DOHH2 (cell line): ENCODE data around the gene ZNF804B.

Experiments
- H3F3A ChIP-seq: fragments of 200-600 bp; sonication (generic), shearing (Covaris generic); 2 replicates; pipeline ENCODE4 v1.6.0; 2016; ENCODE audit warnings: antibody characterized with exemption, mild to moderate bottlenecking; ENCODE audit not compliant: control insufficient read depth, insufficient read depth
- H3K27ac ChIP-seq: fragments of 200-600 bp; sonication (generic); 2 replicates; pipeline ENCODE4 v1.5.1; 2014; ENCODE audit warnings: low read depth, mild to moderate bottlenecking, low read length, moderate library complexity
- H3K27me3 ChIP-seq: fragments of 200-600 bp; sonication (generic); 2 replicates; pipeline ENCODE4 v1.6.1; 2014; ENCODE audit warnings: mild to moderate bottlenecking, low read length, mixed read lengths; ENCODE audit not compliant: control insufficient read depth
- H3K36me3 ChIP-seq: fragments of 200-600 bp; sonication (generic); 2 replicates; pipeline ENCODE4 v1.6.1; 2014; ENCODE audit warnings: mild to moderate bottlenecking, low read length, moderate library complexity, mixed read lengths; ENCODE audit not compliant: control insufficient read depth
- H3K4me1 ChIP-seq: fragments of 200-600 bp; sonication (generic); 2 replicates; pipeline ENCODE4 v1.6.1; 2014; ENCODE audit warnings: mild to moderate bottlenecking, low read length, mixed read lengths; ENCODE audit not compliant: control insufficient read depth
- H3K4me2 ChIP-seq: fragments of 200-600 bp; sonication (generic); 2 replicates; pipeline ENCODE4 v1.6.0; 2014; ENCODE audit warnings: mild to moderate bottlenecking, low read length, moderate library complexity
- H3K4me3 ChIP-seq: fragments of 200-600 bp; sonication (generic); 2 replicates; pipeline ENCODE4 v1.5.1; 2014; ENCODE audit warnings: mild to moderate bottlenecking, low read length, mixed read lengths
- H3K79me2 ChIP-seq: fragments of 200-600 bp; sonication (generic); 2 replicates; pipeline ENCODE4 v1.6.1; 2014; ENCODE audit warnings: mild to moderate bottlenecking, low read length, mixed read lengths; ENCODE audit not compliant: control insufficient read depth
- H3K9me2 ChIP-seq: fragments of 200-600 bp; sonication (generic); replicated peaks from 2 replicates; pipeline ENCODE4 v1.6.1; 2014; ENCODE audit warnings: mild to moderate bottlenecking, low read length, mixed read lengths; ENCODE audit not compliant: control insufficient read depth
- H3K9me3 ChIP-seq: fragments of 200-600 bp; sonication (generic); 2 replicates; pipeline ENCODE4 v1.6.1; 2014; ENCODE audit warnings: antibody characterized with exemption, low read length, mixed read lengths; ENCODE audit not compliant: control insufficient read depth, insufficient read depth
- H4K20me1 ChIP-seq: fragments of 200-600 bp; sonication (generic); 2 replicates; pipeline ENCODE4 v1.6.0; 2014; ENCODE audit warnings: low read depth, mild to moderate bottlenecking, antibody characterized with exemption, low read length, moderate library complexity; ENCODE audit not compliant: control insufficient read depth, insufficient read depth
- EZH2phosphoT487 ChIP-seq: fragments of 200-600 bp; sonication (generic); IDR thresholded peaks from 2 replicates; pipeline ENCODE4 v1.6.1; 2017; ENCODE audit warnings: borderline replicate concordance, mild to moderate bottlenecking, antibody characterized with exemption, low read length, moderate library complexity, mixed read lengths
- TF ChIP-seq, protein P1 (sequence below): fragments of 200-600 bp; sonication (generic); IDR thresholded peaks from one replicate; pipeline ENCODE4 v1.5.1; 2014; ENCODE audit warnings: antibody characterized with exemption, mild to moderate bottlenecking, low read depth, low read length; ENCODE audit not compliant: poor library complexity, severe bottlenecking

Gene ZNF804B

GRCh38 chr7:89283302-89283701, 523.8 kb downstream of the ZNF804B start:
- Histone ChIP-seq H3K27ac (no peak overlapping the region), H3K4me2 (no peak overlapping the region), H3F3A (no peaks in the 10 kb centered on the region), H3K9me3 (no peaks in the 10 kb centered on the region), H4K20me1 (no peaks in the 10 kb centered on the region), H3K4me3 (no peak overlapping the region), H3K27me3 (no peaks in the 10 kb centered on the region), H3K36me3 (no peaks in the 10 kb centered on the region), H3K4me1 (no peaks in the 10 kb centered on the region), H3K9me2 (no peaks in the 10 kb centered on the region), H3K79me2 (no peaks in the 10 kb centered on the region)
- TF ChIP-seq, protein P1, sequence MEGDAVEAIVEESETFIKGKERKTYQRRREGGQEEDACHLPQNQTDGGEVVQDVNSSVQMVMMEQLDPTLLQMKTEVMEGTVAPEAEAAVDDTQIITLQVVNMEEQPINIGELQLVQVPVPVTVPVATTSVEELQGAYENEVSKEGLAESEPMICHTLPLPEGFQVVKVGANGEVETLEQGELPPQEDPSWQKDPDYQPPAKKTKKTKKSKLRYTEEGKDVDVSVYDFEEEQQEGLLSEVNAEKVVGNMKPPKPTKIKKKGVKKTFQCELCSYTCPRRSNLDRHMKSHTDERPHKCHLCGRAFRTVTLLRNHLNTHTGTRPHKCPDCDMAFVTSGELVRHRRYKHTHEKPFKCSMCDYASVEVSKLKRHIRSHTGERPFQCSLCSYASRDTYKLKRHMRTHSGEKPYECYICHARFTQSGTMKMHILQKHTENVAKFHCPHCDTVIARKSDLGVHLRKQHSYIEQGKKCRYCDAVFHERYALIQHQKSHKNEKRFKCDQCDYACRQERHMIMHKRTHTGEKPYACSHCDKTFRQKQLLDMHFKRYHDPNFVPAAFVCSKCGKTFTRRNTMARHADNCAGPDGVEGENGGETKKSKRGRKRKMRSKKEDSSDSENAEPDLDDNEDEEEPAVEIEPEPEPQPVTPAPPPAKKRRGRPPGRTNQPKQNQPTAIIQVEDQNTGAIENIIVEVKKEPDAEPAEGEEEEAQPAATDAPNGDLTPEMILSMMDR = no peak
- no peak for TF ChIP-seq EZH2phosphoT487

GRCh38 chr7:89308535-89308934, 549.0 kb downstream of the ZNF804B start:
- H3F3A ChIP-seq = no peaks in the 10 kb centered on the region
- H3K36me3 ChIP-seq = no peaks in the 10 kb centered on the region
- no peaks in the 10 kb centered on the region for H3K9me2 ChIP-seq
- H3K9me3 ChIP-seq = no peaks in the 10 kb centered on the region
- no peaks in the 10 kb centered on the region for H3K4me1 ChIP-seq
- H3K27ac ChIP-seq = no peak overlapping the region
- no peaks in the 10 kb centered on the region for H4K20me1 ChIP-seq
- H3K4me2 ChIP-seq = no peak overlapping the region
- H3K79me2 ChIP-seq = no peaks in the 10 kb centered on the region
- no peaks in the 10 kb centered on the region for H3K27me3 ChIP-seq
- no peak for TF ChIP-seq EZH2phosphoT487
- TF ChIP-seq, protein P1 = no peak
- no peak overlapping the region for H3K4me3 ChIP-seq

GRCh38 chr7:89311886-89312285, 552.4 kb downstream of the ZNF804B start:
- Histone ChIP-seq H3K4me2 (no peak overlapping the region), H3K9me2 (no peaks in the 10 kb centered on the region), H3K4me1 (no peaks in the 10 kb centered on the region), H4K20me1 (no peaks in the 10 kb centered on the region), H3K79me2 (no peaks in the 10 kb centered on the region), H3K4me3 (no peak overlapping the region), H3K27me3 (no peaks in the 10 kb centered on the region), H3K36me3 (no peaks in the 10 kb centered on the region), H3K27ac (no peak overlapping the region), H3F3A (no peaks in the 10 kb centered on the region), H3K9me3 (no peaks in the 10 kb centered on the region)
- TF ChIP-seq EZH2phosphoT487 = no peak
- TF ChIP-seq, protein P1 = no peak

GRCh38 chr7:89312551-89312950, 553.1 kb downstream of the ZNF804B start:
- no peaks in the 10 kb centered on the region for H3K4me1 ChIP-seq
- H3K79me2 ChIP-seq = no peaks in the 10 kb centered on the region
- H3K27me3 ChIP-seq = no peaks in the 10 kb centered on the region
- TF ChIP-seq, protein P1 = no peak
- TF ChIP-seq EZH2phosphoT487 = no peak
- no peaks in the 10 kb centered on the region for H3F3A ChIP-seq
- no peak overlapping the region for H3K27ac ChIP-seq
- H3K36me3 ChIP-seq = no peaks in the 10 kb centered on the region
- no peaks in the 10 kb centered on the region for H3K9me2 ChIP-seq
- H3K4me3 ChIP-seq = no peak overlapping the region
- H3K4me2 ChIP-seq = no peak overlapping the region
- H4K20me1 ChIP-seq = no peaks in the 10 kb centered on the region
- H3K9me3 ChIP-seq = no peaks in the 10 kb centered on the region
